Measurements from ENCODE around the gene NR1D1. TPM values are rescaled to one million over a fixed set of nuclear protein-coding genes. Genes with fewer than 3 reads are reported as not detected.
"Not testable (repeated sequence)": the region's sequence is repeated elsewhere in the genome, so short reads cannot be mapped to it uniquely, and the experiment has no call there.

The NR1D1 gene
- 1.6 TPM for total RNA-seq

DNA sequence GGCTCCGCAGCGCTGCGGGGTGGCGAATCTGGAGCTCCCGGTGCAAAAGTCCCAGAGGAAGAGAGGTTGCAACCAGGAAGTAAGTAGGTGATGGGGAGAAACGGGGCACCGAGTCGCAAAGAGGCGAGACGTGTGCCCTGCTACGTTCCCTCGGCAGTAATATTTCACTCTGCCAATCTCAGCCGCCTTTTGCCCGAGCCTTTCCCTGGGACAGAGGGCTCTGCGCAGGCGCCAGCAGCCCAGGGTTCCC lies at the start of gene NR1D1:
TSS of gene NR1D1 (minus strand) at position 171 of the 250 bp plus-strand sequence. CDS start 495 bp downstream, outside the sequence.
- no peak for DNase-seq (ENCODE audit: low read depth in 2 of 3, low spot score in 2 of 3)

DNA sequence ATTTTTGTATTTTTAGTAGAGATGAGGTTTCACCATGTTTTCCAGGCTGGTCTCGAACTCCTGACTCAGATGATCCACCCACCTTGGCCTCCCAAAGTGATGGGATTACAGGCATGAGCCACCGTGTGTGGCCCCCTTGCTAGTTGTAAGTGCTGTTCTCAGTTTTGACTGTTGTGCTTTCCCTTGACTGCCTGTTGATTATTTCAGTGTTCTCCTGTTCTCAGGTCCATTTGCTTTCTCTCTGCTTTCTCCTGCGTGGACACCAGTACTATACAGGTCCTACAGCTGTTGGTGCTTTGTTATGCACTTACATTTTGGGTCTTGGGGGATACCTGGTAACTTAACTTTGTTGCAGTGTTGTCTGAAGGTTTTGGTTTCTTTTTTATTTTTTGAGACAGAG lies 48.1 kb upstream of the NR1D1 start:
- DNase-seq (ENCODE audit: low read depth in 2 of 3, low spot score in 2 of 3), result no peak

DNA sequence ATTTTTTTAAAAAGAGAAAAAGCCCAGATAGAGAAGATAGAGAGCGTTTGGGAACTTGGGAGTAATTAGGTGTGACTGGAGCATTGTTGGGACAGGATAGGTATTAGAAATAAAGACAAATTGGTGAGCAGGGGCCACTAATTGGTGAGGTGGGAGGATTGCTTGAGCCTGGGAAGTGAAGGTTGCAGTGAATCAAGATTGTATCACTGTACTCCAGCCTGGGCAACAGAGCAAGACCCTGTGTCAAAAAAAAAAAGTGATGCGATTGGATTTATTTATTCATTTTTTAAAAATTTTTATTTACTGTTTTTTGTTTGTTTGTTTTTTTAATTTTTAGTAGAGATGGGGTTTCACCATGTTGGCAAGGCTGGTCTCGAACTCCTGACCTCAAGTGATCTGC lies 45.1 kb upstream of the NR1D1 start:
- DNase-seq (ENCODE audit: low read depth in 2 of 3, low spot score in 2 of 3), result no peak

DNA sequence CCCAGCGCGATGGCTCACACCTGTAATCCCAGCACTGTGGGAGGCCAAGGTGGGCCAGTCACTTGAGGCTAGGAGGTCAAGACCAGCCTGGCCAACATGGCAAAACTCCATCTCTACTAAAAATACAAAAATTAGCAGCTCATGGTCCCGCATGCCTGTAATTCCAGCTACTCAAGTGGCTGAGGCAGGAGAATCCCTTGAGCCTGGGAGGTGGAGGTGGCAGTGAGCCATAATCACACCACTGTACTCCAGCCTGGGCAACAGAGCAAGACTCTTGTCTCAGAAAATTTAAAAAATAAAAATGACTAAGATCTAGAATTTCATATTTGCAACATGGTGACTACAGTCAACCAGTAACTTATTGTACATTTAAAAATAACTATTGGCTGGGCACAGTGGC lies 42.8 kb upstream of the NR1D1 start:
- not testable (repeated sequence) for DNase-seq (ENCODE audit: low read depth in 2 of 3, low spot score in 2 of 3)

DNA sequence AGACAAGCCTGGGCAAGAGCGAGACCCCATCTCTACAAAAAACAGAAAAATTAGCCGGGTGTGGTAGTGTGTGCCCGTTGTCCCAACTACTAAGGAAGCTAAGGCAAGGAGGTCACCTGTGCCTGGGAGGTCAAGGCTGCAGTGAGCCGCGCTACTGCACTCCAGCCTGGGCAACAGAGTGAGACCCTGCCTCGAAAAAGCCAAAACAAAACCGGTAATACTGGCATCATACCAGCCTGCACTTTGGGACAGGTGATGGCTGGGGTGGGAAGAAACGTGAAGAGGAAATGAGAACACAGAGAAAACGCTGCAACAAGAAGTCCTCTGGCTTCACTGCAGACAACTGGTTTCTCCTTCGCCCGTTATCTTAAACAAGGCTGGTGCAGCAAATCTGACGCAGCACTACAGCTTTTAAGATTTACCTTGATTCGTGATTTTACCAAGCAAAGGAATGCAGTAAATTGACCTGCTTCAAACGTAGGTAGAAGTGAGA lies 39.2 kb upstream of the NR1D1 start:
- no peak for DNase-seq (ENCODE audit: low read depth in 2 of 3, low spot score in 2 of 3)

DNA sequence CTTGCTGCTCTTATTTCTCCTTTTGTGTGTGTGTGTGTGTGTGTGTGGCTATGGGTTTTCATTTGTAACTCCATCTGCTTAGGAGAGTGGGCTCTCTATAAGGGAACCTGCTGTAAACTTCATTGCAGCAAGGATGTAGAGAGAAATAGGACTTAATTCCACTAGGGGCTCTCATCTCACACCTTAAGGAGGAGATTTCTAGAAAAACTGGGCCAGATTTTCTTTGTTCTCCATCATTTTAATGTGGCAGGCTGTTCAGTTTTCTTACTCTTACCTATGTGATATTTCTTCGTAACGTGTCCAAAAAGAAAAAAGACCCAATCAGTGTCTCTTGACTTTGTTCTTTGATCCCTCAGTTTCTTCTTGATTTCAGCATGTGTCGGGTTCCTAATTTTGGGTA lies 35.4 kb upstream of the NR1D1 start:
- no peak for DNase-seq (ENCODE audit: low read depth in 2 of 3, low spot score in 2 of 3)

GRCh38 chr17:40134184-40134583 lies 33.8 kb upstream of the NR1D1 start:
- DNase-seq (ENCODE audit: low read depth in 2 of 3, low spot score in 2 of 3), result no peak

DNA sequence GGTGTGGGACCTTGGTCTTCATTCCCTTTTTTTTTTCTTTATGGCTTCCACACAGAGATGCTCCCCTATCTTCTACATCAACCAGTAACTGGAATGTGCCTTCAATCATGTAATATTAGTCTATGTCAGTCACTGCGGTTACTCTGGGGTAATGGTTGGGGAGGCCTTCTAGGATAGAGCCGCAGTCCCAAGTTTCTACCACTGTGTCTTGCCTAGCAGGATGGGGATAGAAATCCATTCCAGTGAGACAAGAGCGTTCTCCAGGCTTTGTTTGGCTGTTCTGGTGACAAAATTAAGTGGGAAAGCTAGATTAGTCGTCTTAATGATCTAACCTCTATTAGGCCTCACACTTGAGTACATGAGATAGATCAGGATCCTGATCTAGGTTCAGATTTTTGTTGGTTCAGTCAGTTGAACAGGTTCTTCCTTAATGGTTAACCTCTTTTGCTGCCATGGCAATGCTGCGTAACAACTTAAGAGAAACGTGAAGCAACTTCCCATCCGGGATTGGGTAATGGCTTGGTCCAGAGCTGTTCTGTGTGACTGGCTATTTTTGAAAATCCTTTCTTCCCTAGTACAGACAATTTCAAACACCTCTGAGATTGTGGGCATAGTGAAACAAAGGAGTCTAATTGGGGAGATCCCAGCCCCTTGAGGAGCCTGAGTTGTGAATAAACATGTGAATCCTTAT lies 30.1 kb upstream of the NR1D1 start:
- DNase-seq (ENCODE audit: low read depth in 2 of 3, low spot score in 2 of 3), result no peak

DNA sequence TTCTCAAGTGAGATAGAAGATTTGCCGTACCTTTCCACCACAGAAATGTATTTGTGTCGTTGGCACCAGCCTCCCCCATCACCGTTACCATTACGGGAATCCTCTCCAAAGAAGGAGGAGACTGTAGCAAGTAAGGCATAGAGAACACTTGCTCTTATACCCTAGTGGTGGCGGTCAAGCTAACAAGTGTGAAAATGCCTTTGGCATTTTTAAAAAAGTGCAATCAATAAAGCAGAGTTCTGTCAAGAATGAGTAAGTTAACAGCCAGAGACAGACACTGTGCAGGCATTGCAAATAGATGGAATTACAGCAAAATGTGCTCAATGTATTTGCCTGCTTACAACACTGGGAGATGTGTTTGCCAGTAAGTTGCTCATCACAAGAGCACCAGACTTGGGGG lies 29.1 kb upstream of the NR1D1 start:
- DNase-seq (ENCODE audit: low read depth in 2 of 3, low spot score in 2 of 3), result no peak

GRCh38 chr17:40124279-40125141 lies 24.1 kb upstream of the NR1D1 start:
- DNase-seq (ENCODE audit: low read depth in 2 of 3, low spot score in 2 of 3), result no peak

DNA sequence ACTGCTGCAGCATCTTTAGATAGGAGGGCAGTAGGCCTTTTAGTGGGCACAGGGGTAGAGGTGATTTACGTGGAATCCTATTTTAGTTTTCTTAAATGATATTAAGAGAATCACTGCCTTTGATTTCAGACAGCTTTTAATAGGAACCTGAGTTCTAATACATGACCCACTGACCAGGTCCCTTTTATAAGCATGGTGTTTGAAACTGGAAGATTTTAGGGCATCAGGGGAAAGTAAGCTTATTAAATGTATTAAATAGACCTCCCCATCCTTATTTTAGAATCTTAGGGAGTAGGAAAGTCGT lies 23.4 kb upstream of the NR1D1 start:
- no peak for DNase-seq (ENCODE audit: low read depth in 2 of 3, low spot score in 2 of 3)

GRCh38 chr17:40122999-40123810 lies 22.8 kb upstream of the NR1D1 start:
- peak in 1 of 3 donors; percentile 64 for DNase-seq (ENCODE audit: low read depth in 2 of 3, low spot score in 2 of 3)

DNA sequence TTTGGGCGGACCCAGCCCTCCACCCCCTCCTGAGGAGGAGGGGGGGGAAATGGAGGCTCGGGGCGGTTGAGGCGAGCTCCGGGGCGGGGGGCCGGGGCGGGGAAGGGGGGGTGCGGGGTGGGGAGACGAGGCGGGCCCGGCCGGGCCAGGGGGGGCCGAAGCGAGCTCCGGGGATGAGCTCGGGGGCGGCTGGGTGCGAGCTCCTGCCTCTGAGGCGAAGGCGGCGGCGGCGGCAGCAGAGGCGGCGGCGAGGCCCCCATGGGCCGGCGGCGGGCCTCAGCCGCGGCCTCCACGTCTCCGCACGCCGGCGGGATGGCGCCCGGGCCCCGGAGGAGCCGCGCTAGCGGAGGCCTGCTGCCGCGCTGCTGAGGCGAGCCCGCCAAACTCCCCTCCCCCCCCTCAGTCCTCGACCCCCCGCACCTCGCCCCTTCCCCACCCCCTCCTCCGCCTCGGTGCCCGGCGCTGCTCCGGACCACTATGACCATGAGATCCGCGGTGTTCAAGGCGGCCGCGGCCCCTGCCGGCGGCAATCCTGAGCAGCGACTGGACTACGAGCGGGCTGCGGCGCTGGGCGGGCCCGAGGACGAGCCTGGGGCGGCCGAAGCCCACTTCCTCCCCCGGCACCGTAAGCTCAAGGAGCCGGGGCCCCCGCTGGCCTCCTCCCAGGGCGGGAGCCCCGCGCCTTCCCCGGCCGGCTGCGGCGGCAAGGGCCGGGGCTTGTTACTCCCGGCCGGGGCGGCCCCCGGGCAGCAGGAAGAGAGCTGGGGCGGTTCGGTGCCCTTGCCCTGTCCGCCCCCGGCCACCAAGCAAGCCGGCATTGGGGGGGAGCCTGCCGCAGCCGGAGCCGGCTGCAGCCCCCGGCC lies 22.0 kb upstream of the NR1D1 start:
- no peak for DNase-seq (ENCODE audit: low read depth in 2 of 3, low spot score in 2 of 3)

GRCh38 chr17:40121181-40122135 lies 21.1 kb upstream of the NR1D1 start, which contains the start of gene MSL1:
Gene MSL1, plus strand, starts transcription at chr17:40121971. Its CDS starts 642 bp downstream, at chr17:40122613.
- DNase-seq (ENCODE audit: low read depth in 2 of 3, low spot score in 2 of 3), result peak in 2 of 3 donors; percentile 83 to 86

DNA sequence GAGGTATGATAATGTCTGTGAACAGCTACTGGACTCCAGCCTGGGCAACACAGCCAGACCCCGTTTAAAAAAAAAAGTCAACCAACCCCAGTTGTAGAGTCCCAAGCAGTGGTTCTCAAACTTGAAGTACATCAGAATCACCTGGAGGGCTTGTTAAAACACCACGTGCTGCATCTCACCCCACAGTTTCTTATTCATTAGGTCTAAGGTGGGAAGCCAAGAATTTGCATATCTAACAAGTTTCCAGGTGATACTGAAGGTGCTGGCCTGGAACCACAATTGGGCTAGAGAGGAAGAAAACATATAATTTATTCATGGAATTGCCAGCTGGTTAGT lies 14.7 kb upstream of the NR1D1 start:
- DNase-seq (ENCODE audit: low read depth in 2 of 3, low spot score in 2 of 3), result no peak

- no peak for DNase-seq (ENCODE audit: low read depth in 2 of 3, low spot score in 2 of 3)
These were observed 13.5 kb upstream of the NR1D1 start for GRCh38 chr17:40113907-40114245.

DNA sequence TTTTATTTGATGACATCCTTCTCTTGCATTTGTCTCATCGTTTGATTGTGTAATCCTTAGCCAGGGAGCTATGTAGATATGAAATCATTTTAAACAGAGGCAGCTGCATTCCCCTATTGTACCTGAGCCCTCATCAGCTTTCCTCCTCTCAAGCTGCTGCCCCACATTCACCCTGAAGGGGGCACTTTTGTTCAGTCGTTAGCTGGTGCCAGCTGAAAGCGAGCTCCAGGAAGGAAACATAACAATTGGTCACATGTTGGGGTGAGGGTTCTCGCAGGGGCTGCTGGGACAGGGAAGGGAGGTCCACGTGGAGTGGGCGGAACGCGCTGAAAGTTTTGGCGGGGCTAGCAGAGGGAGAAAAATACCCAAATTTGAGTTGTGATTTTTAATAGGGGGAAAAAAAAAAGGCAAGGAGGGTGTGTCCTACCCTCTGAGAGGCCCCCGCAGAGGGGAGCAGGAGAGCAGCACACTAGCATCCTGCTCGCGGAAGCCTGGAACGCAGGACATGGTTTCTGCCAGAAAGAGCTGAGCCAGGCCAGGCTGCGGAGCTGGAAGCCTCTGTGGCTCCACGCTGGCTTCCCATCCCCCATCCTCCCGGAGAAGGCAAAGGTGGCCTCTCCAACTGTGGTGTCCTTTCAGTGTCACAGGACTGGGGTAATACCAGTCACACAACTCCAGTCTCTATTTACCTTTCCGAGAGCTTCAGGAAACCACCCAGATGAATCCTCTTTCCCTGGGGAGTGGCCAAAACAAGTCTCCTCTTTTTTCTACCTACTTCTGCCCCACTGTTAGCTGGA lies 12.9 kb upstream of the NR1D1 start:
- peak in 2 of 3 donors; percentile 91 to 97 for DNase-seq (ENCODE audit: low read depth in 2 of 3, low spot score in 2 of 3)

GRCh38 chr17:40112718-40113109 lies 12.3 kb upstream of the NR1D1 start:
- DNase-seq (ENCODE audit: low read depth in 2 of 3, low spot score in 2 of 3), result no peak

GRCh38 chr17:40112191-40112711 lies 11.9 kb upstream of the NR1D1 start:
- DNase-seq (ENCODE audit: low read depth in 2 of 3, low spot score in 2 of 3), result no peak
